Nasal cavity respiratory epithelium epithelial cell of viscerocranial mucosa (primary cell): Measurements from ENCODE around the gene NAGPA. TPM values are rescaled to one million over a fixed set of nuclear protein-coding genes. Genes with fewer than 3 reads are reported as not detected.

Experiments
- total RNA-seq: library from RNA; depleted of rRNA; stranded (reverse); fragments of >200 nt; gene quantifications from 2 replicates; pipeline ENCODE4 v1.2.3, GENCODE V29; 2014

The NAGPA gene, protein sequence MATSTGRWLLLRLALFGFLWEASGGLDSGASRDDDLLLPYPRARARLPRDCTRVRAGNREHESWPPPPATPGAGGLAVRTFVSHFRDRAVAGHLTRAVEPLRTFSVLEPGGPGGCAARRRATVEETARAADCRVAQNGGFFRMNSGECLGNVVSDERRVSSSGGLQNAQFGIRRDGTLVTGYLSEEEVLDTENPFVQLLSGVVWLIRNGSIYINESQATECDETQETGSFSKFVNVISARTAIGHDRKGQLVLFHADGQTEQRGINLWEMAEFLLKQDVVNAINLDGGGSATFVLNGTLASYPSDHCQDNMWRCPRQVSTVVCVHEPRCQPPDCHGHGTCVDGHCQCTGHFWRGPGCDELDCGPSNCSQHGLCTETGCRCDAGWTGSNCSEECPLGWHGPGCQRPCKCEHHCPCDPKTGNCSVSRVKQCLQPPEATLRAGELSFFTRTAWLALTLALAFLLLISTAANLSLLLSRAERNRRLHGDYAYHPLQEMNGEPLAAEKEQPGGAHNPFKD
- total RNA-seq: 9.6 and 18.2 TPM in 2 replicates

DNA sequence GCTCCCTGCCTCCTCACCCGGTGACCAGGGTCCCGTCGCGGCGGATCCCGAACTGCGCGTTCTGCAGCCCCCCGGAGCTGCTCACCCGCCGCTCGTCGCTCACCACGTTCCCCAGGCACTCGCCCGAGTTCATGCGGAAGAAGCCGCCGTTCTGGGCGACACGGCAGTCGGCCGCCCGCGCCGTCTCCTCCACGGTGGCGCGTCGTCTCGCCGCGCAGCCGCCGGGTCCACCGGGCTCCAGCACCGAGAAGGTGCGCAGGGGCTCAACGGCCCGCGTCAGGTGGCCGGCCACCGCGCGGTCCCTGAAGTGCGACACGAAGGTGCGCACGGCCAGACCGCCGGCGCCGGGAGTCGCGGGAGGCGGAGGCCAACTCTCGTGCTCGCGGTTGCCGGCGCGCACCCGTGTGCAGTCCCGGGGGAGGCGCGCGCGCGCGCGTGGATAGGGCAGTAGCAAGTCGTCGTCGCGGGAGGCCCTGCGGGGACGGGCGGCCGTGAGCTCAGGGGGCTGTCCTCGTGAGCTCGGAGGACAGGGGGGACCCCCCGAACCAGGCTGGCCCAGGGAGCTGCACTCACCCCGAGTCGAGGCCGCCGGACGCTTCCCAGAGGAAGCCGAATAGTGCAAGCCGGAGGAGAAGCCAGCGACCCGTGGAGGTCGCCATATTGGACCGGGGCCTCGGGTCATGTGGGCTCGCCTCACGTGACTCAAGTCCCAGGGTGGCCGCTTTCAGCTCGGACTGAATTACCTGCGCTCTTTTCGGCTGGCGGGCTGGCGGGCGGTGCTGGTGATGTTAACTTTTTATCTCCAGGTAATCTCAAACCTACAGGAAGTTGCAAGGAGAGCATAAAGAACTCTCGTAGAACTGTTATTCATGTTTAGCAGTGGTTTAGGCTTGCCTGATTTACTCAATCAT lies at the start of gene NAGPA:
Gene NAGPA, minus strand, starts transcription at position 680 of the 911 bp plus-strand sequence. Its CDS starts 21 bp downstream, at position 659.

DNA sequence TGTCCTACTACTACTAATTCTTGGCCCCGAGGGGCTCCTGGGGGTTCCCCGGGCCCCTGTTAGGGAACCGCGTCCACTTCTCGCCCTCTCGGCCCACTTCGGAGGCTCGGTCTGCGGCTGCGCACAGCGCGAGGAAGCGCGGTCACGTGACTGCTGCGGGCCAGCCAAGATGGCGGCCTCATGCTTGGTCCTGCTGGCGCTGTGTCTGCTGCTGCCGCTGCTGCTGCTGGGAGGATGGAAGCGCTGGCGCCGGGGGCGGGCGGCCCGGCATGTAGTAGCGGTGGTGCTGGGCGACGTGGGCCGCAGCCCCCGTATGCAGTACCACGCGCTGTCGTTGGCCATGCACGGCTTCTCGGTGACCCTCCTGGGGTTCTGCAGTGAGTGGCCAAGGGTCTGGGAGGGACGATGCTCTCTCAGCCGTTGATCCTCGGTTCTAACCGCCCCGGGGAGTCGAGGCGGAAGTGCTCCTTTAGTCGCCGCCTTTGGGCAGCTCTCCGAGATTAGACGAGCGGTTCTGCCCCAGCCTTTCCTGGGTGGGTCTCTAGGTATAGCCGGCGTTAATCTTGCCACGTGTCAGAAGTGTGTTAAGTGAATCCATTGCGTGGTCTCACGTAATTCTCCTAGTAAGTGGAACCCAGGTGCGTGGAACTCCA lies 38.1 kb upstream of the NAGPA start, which contains the start of gene ALG1:
Gene ALG1, plus strand, starts transcription at position 163 of the 653 bp plus-strand sequence. Its CDS starts 7 bp downstream, at position 170.

DNA sequence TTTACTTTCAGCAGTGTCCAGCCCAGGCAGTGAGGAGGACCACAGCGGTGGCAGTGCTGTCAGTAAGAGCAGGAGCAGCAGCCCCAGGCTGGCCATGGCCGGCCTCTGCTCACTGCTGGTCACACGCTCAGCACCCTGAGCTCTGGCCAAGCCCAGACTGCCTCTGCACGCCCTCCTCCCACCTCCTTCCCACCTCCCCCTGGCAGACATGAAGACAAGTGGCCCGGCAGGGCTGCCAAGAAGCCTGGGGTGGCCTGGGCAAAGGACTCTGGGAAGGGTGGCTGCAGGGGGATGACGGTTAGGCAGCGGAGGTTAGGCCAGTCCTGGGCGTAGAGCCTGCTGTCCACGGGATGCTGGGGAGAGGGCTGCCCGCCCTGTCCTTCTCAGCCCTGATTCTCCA lies 32.1 kb upstream of the NAGPA start, which contains the start of gene C16orf89:
Gene C16orf89, minus strand, starts transcription at position 144 of the 400 bp plus-strand sequence. Its CDS starts 48 bp downstream, at position 96.

Other genes with a start within 250 kb of the NAGPA start
- not detected in 2 replicates for gene SEPTIN12, start 245.6 kb downstream of the NAGPA start, total RNA-seq
- 2.1 and 5.8 TPM in 2 replicates for gene SMIM22, start 238.6 kb downstream of the NAGPA start, total RNA-seq
- gene ROGDI, start 231.3 kb downstream of the NAGPA start, total RNA-seq: 10.9 and 20.9 TPM in 2 replicates
- 40.7 and 68.3 TPM in 2 replicates for gene GLYR1, start 186.6 kb downstream of the NAGPA start, total RNA-seq
- gene UBN1, start 186.5 kb downstream of the NAGPA start, total RNA-seq: 33.2 and 44.3 TPM in 2 replicates
- gene PPL, start 96.8 kb downstream of the NAGPA start, total RNA-seq: 199 and 267 TPM in 2 replicates
- 0.14 and 0.34 TPM in 2 replicates for gene SEC14L5, start 75.6 kb downstream of the NAGPA start, total RNA-seq
- not detected in 2 replicates for gene C16orf89, start 32.0 kb upstream of the NAGPA start, total RNA-seq
- gene ALG1, start 37.9 kb upstream of the NAGPA start, total RNA-seq: 17.6 and 20.2 TPM in 2 replicates
- 19.8 and 20.2 TPM in 2 replicates for gene EEF2KMT, start 63.9 kb upstream of the NAGPA start, total RNA-seq